Stimulated activated CD8-positive, alpha-beta memory T cell treated with anti-CD3 and anti-CD28 coated beads, Interleukin-2, amount 100 ng/mL, for 48 hours (primary cell): ENCODE measurements around the gene TMEM82.

Experiments used
- DNase-seq, 2 donors: peaks; one replicate each; pipeline ENCODE4 v3.0.0-alpha.2; 2020; ENCODE audit warnings: low read depth in 2 of 2

The TMEM82 gene

DNA sequence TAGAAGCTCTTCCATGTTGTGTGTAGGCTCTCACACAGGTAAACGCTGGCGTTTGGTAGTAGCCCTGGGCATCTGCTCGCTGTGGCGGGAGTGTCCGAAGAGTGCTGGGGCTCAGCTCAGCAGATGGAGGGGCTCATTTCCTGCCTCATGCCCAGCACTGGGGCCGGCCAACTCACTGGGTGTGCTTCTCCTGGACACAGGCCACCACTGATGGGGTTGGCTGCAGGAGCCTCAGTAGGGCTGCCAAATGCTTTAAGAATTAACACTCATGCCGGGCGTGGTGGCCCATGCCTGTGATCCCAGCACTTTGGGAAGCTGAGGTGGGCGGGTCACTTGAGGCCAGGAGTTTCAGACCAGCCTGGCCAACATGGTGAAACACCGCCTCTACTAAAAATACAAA lies 44.3 kb downstream of the TMEM82 start:
- no peak for DNase-seq

DNA sequence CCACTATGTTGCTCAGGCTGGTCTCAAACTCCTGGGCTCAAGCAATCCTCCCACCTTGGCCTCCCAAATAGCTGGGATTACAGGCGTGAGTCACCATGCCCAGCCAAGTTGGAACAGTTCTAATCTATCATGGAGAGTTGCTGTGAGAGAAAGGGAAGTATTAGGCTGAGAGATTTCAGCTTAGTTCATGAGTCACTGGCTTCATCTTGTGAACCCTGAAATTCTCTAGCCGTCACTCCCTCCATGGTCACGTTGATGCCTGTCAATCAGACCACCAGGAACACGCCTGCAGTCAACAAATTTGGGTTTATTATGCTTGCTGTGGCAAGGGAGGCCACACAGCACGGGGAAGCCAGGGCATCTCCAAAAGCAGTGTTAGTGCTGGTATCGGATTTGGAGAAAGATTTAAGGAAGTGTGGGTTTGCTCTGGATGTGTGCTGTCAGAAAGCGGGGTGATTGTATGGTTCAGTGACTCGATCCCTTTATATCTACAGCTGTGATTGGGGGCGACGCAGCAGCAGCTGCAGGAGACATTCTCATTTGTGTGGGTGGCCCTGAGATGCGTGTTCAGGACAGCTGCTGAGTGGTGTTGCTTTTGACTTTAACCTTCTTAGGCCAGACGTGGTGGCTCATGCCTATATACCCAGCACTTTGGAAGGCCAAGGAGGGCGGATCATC lies 46.5 kb downstream of the TMEM82 start:
- DNase-seq = no peak

DNA sequence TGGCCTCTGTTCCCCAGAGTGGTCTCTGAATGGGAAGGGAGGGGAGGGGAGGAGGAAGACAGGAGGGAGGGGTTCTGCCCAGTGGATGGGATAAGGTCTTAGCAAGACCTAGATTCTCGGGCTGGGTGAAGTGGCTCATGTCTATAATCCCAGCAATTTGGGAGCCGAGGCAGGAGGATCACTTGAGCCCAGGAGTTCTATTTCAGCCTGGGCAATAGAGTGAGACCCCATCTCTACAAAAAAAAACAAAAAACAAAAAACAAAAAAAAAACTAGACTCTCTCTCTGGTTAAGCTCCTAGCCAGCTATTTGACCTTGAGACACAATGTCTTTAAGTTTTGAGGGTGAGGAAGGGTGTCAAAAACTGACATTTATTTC lies 53.8 kb downstream of the TMEM82 start:
- no peak for DNase-seq
